ENCODE measurements around the gene SPRR2F. TPM values are rescaled to one million over a fixed set of nuclear protein-coding genes. Genes with fewer than 3 reads are reported as not detected.
"Not testable (repeated sequence)": the region's sequence is repeated elsewhere in the genome, so short reads cannot be mapped to it uniquely, and the experiment has no call there.

SPRR2F gene
- total and polyA plus RNA-seq, 4 experiments from 2014 or later: not detected

DNA sequence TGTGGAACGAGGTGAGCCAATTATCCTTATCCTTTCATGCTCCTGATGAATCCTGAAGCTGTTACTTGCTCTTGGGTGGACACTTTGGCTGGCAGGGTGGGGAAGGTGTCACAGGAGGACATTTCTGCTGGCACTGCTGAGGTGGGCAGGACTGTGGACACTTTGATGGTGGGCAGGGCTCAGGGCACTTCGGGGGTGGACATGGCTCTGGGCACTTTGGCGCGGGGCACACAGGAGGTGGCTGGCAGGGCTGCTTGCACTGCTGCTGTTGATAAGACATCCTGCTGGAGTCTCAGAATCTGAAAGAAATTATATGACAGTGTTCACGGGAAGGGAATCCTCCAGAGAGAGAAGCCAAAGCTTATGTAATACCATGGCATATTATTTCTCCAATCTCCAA lies 862 bp downstream of the SPRR2F start:
- H3K4me3 ChIP-seq (ENCODE audit: low read length in 2 of 2); DNase-seq; H3K36me3 ChIP-seq (ENCODE audit: insufficient read depth, low read length); H3K9me3 Mint-ChIP-seq; H3K4me3 Mint-ChIP-seq; H3K4me1 ChIP-seq (ENCODE audit: insufficient read depth, low read length); H3K27me3 Mint-ChIP-seq; intact Hi-C loops (cut with micrococcal nuclease); POLR2A ChIA-PET (ENCODE audit: partially characterized antibody); H3K27ac ChIP-seq (ENCODE audit: low read depth, low read length); CTCF ChIA-PET (ENCODE audit: partially characterized antibody); H3K27me3 ChIP-seq (ENCODE audit: insufficient read depth, low read length); H3K9me3 ChIP-seq (ENCODE audit: control insufficient read depth in 1 of 2, low read length in 2 of 2); H3K4me1 Mint-ChIP-seq; H3K36me3 Mint-ChIP-seq; H3K27ac Mint-ChIP-seq: not testable (repeated sequence)

DNA sequence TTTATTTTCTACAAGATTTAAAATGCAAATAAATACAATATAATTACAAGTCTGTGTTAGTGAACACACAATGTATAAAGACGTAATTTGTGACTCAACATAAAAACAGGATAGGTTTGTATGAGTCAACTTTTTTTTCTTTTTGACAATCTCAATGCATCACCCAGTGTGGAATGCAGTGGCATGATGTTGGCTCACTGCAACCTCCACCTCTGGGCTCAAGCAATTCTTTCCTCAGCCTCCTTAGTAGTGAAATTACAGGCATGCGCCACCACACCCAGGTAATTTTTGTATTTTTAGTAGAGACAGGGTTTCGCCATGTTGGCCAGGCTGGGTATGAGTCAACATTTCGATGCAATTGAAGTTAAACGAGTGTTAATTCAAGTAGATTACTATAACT lies 13.1 kb downstream of the SPRR2F start:
- POLR2A ChIA-PET (ENCODE audit: partially characterized antibody): no interaction called here
- DNase-seq: no peak
- Histone ChIP-seq H3K27ac (ENCODE audit: low read depth, low read length) (no peak overlapping the region), H3K27me3 (ENCODE audit: insufficient read depth, low read length) (peaks cover 8% of the 10 kb centered on the region), H3K4me3 (ENCODE audit: low read length in 2 of 2) (no peak overlapping the region), H3K36me3 (ENCODE audit: insufficient read depth, low read length) (no peaks in the 10 kb centered on the region), H3K4me1 (ENCODE audit: insufficient read depth, low read length) (no peaks in the 10 kb centered on the region), H3K9me3 (ENCODE audit: control insufficient read depth in 1 of 2, low read length in 2 of 2) (no peaks in the 10 kb centered on the region)
- Mint-ChIP-seq H3K27me3 (peaks cover 10 to 20% of the 10 kb centered on the region in 2 donors), H3K36me3 (no peaks in the 10 kb centered on the region), H3K27ac (no peak overlapping the region), H3K9me3 (peaks cover 0 to 3% (median 0%) of the 10 kb centered on the region in 8 donors), H3K4me1 (no peaks in the 10 kb centered on the region), H3K4me3 (no peak overlapping the region)
- intact Hi-C loops (cut with micrococcal nuclease): no loop called here
- CTCF ChIA-PET (ENCODE audit: partially characterized antibody): no interaction called here

- Mint-ChIP-seq H3K4me3 (no peak overlapping the region), H3K4me1 (no peaks in the 10 kb centered on the region), H3K9me3 (no peaks in the 10 kb centered on the region), H3K27me3 (peaks cover 10 to 18% of the 10 kb centered on the region in 2 donors), H3K27ac (no peak overlapping the region), H3K36me3 (no peaks in the 10 kb centered on the region)
- Histone ChIP-seq H3K27me3 (ENCODE audit: insufficient read depth, low read length) (peaks cover 8% of the 10 kb centered on the region), H3K27ac (ENCODE audit: low read depth, low read length) (no peak overlapping the region), H3K36me3 (ENCODE audit: insufficient read depth, low read length) (no peaks in the 10 kb centered on the region), H3K9me3 (ENCODE audit: control insufficient read depth in 1 of 2, low read length in 2 of 2) (no peaks in the 10 kb centered on the region), H3K4me1 (ENCODE audit: insufficient read depth, low read length) (no peaks in the 10 kb centered on the region), H3K4me3 (ENCODE audit: low read length in 2 of 2) (no peak overlapping the region)
- POLR2A ChIA-PET (ENCODE audit: partially characterized antibody): no interaction called here
- CTCF ChIA-PET (ENCODE audit: partially characterized antibody): no interaction called here
- DNase-seq: no peak
- intact Hi-C loops (cut with micrococcal nuclease): no loop called here
Observed at GRCh38 chr1:153099461-153100045, 13.8 kb downstream of the SPRR2F start.

- ChIA-PET POLR2A (ENCODE audit: partially characterized antibody) (no interaction called here), CTCF (ENCODE audit: partially characterized antibody) (no interaction called here)
- H3K36me3 Mint-ChIP-seq: no peaks in the 10 kb centered on the region
- Histone ChIP-seq H3K4me3 (ENCODE audit: low read length in 2 of 2) (no peak overlapping the region), H3K27me3 (ENCODE audit: insufficient read depth, low read length) (peaks cover 8% of the 10 kb centered on the region), H3K36me3 (ENCODE audit: insufficient read depth, low read length) (no peaks in the 10 kb centered on the region), H3K9me3 (ENCODE audit: control insufficient read depth in 1 of 2, low read length in 2 of 2) (no peaks in the 10 kb centered on the region), H3K4me1 (ENCODE audit: insufficient read depth, low read length) (no peaks in the 10 kb centered on the region), H3K27ac (ENCODE audit: low read depth, low read length) (no peak overlapping the region)
- H3K4me1 Mint-ChIP-seq: no peaks in the 10 kb centered on the region
- H3K27ac Mint-ChIP-seq: no peak overlapping the region
- no peak for DNase-seq
- H3K27me3 Mint-ChIP-seq: peaks cover 7 to 13% of the 10 kb centered on the region in 2 donors
- H3K9me3 Mint-ChIP-seq: peaks cover 0 to under 1% (median 0%) of the 10 kb centered on the region in 8 donors
- H3K4me3 Mint-ChIP-seq: no peak overlapping the region
- intact Hi-C loops (cut with micrococcal nuclease): no loop called here
Observed at GRCh38 chr1:153095764-153096163, 17.6 kb downstream of the SPRR2F start.

DNA sequence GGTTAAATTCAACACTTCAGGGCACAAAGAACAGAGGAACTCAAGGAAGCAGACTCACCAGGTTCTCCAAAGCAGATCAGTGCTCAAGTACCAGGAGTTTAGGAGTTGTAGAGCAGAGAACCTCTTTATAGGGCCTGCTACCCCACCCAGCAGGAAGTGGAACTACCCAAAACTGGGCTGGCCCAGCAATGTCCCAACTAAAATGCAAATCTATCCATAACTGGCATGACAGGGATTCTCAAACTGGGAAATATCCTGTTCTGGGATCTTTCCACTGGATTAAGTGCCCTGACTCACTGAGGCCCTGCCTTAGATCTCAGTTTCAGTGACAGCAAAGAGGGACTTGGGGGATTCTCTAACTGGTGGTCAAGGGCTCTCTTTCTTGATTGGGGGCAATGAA lies 18.9 kb downstream of the SPRR2F start, which contains the start of gene SPRR2E:
SPRR2E (minus strand) TSS at position 101 of the 400 bp plus-strand sequence. CDS start 775 bp downstream, outside the sequence.
- Mint-ChIP-seq H3K36me3 (no peaks in the 10 kb centered on the region), H3K4me1 (no peaks in the 10 kb centered on the region)
- intact Hi-C loops (cut with micrococcal nuclease): loop anchor here (1.0 kb wide), 1 partner anchor 25 kb away; no protein-coding TSS in a partner anchor

DNA sequence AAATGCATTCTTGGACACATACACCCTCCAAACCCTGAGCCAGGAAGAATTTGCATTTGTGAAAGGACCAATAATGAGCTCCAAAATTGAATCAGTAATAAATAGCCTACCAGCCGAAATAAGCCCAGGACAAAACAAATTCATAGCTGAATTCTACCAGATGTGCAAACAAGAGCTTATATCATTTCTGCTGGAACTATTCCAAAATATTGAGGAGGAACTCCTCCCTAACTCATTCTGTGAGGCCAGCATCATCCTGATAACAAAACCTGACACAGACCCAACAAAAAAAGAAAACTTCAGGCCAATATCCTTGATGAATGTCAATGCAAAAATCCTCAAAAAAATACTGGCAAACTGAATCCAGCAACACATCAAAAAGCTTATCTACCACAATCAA lies 25.7 kb downstream of the SPRR2F start:
- H3K36me3 Mint-ChIP-seq: no peaks in the 10 kb centered on the region
- CTCF ChIA-PET (ENCODE audit: partially characterized antibody): no interaction called here
- H3K36me3 ChIP-seq (ENCODE audit: insufficient read depth, low read length): no peaks in the 10 kb centered on the region
- no peak overlapping the region for H3K4me3 ChIP-seq (ENCODE audit: low read length in 2 of 2)
- no peaks in the 10 kb centered on the region for H3K4me1 Mint-ChIP-seq
- H3K27ac ChIP-seq (ENCODE audit: low read depth, low read length): no peak overlapping the region
- peaks cover 11 to 14% of the 10 kb centered on the region in 2 donors for H3K27me3 Mint-ChIP-seq
- no peaks in the 10 kb centered on the region for H3K27me3 ChIP-seq (ENCODE audit: insufficient read depth, low read length)
- no peak overlapping the region for H3K27ac Mint-ChIP-seq
- H3K9me3 Mint-ChIP-seq: peaks cover 0 to 4% (median 0%) of the 10 kb centered on the region in 8 donors
- no peak overlapping the region for H3K4me3 Mint-ChIP-seq
- POLR2A ChIA-PET (ENCODE audit: partially characterized antibody): no interaction called here
- no peak for DNase-seq
- intact Hi-C loops (cut with micrococcal nuclease): no loop called here
- no peaks in the 10 kb centered on the region for H3K4me1 ChIP-seq (ENCODE audit: insufficient read depth, low read length)
- no peaks in the 10 kb centered on the region for H3K9me3 ChIP-seq (ENCODE audit: control insufficient read depth in 1 of 2, low read length in 2 of 2)

More for the DNA sequence above, 18.9 kb downstream of the SPRR2F start, which contains the start of gene SPRR2E:
- CTCF ChIA-PET (ENCODE audit: partially characterized antibody): no interaction called here
- no peaks in the 10 kb centered on the region for H3K36me3 ChIP-seq (ENCODE audit: insufficient read depth, low read length)
- no peaks in the 10 kb centered on the region for H3K4me1 ChIP-seq (ENCODE audit: insufficient read depth, low read length)
- no peak within 1 kb of the TSS for H3K27ac ChIP-seq (ENCODE audit: low read depth, low read length)
- Mint-ChIP-seq H3K27ac (no peak within 1 kb of the TSS), H3K27me3 (peaks cover 7 to 10% of the 10 kb centered on the region in 2 donors), H3K4me3 (no peak within 1 kb of the TSS), H3K9me3 (peaks cover 0 to 2% (median 0%) of the 10 kb centered on the region in 8 donors)
- H3K4me3 ChIP-seq (ENCODE audit: low read length in 2 of 2): no peak within 1 kb of the TSS
- no peak for DNase-seq
- H3K27me3 ChIP-seq (ENCODE audit: insufficient read depth, low read length): peaks cover 8% of the 10 kb centered on the region
- no peaks in the 10 kb centered on the region for H3K9me3 ChIP-seq (ENCODE audit: control insufficient read depth in 1 of 2, low read length in 2 of 2)
- POLR2A ChIA-PET (ENCODE audit: partially characterized antibody): no interaction called here

GRCh38 chr1:153081736-153082135 lies 31.6 kb downstream of the SPRR2F start:
- CTCF ChIA-PET (ENCODE audit: partially characterized antibody): no interaction called here
- Histone ChIP-seq H3K9me3 (ENCODE audit: control insufficient read depth in 1 of 2, low read length in 2 of 2) (no peaks in the 10 kb centered on the region), H3K36me3 (ENCODE audit: insufficient read depth, low read length) (no peaks in the 10 kb centered on the region), H3K4me1 (ENCODE audit: insufficient read depth, low read length) (no peaks in the 10 kb centered on the region), H3K27me3 (ENCODE audit: insufficient read depth, low read length) (no peaks in the 10 kb centered on the region), H3K4me3 (ENCODE audit: low read length in 2 of 2) (no peak overlapping the region), H3K27ac (ENCODE audit: low read depth, low read length) (no peak overlapping the region)
- Mint-ChIP-seq H3K4me3 (no peak overlapping the region), H3K9me3 (peaks cover 5 to 20% (median 11%) of the 10 kb centered on the region in 8 donors), H3K27me3 (peaks cover 14 to 18% of the 10 kb centered on the region in 2 donors), H3K27ac (no peak overlapping the region), H3K36me3 (no peaks in the 10 kb centered on the region), H3K4me1 (no peaks in the 10 kb centered on the region)
- no peak for DNase-seq
- intact Hi-C loops (cut with micrococcal nuclease): no loop called here
- POLR2A ChIA-PET (ENCODE audit: partially characterized antibody): no interaction called here
